Tibial nerve (tissue), 4 donors: ENCODE results near the gene CCDC150. TPM values are rescaled to one million over a fixed set of nuclear protein-coding genes. Genes with fewer than 3 reads are reported as not detected.
"Not testable (repeated sequence)": the region's sequence is repeated elsewhere in the genome, so short reads cannot be mapped to it uniquely, and the experiment has no call there.

Experiments
- DNase-seq, 2 donors: peaks; one replicate each; pipeline ENCODE4 v3.0.0-alpha.2; 2019; ENCODE audit warnings: low spot score in 2 of 2
- H3K27ac ChIP-seq, 4 donors: fragments of 200-600 bp; sonication (generic) in 3 of 4; one replicate each; pipeline ENCODE4 v1.5.1; 2017 to 2019; ENCODE audit warnings: mild to moderate bottlenecking in 1 of 4
- H3K27me3 ChIP-seq, 2 donors: fragments of 200-600 bp; sonication (generic) in 1 of 2; one replicate each; pipeline versions ENCODE4 v1.5.1 to v1.6.0; 2017 to 2019
- H3K36me3 ChIP-seq, 3 donors: fragments of 200-600 bp; sonication (generic); one replicate each; pipeline ENCODE4 v1.5.1; 2018 to 2019
- H3K4me1 ChIP-seq, 4 donors: fragments of 200-600 bp; sonication (generic) in 3 of 4; one replicate each; pipeline ENCODE4 v1.5.1; 2017 to 2019
- H3K4me3 ChIP-seq, 4 donors: fragments of 200-600 bp; sonication (generic) in 3 of 4; one replicate each; pipeline ENCODE4 v1.5.1; 2017 to 2019; ENCODE audit warnings: mild to moderate bottlenecking in 1 of 4, moderate library complexity in 1 of 4
- H3K9me3 ChIP-seq, 4 donors: fragments of 200-600 bp; sonication (generic) in 3 of 4; one replicate each; pipeline ENCODE4 v1.5.1; 2017 to 2019
- CTCF ChIP-seq, 5 experiments: fragments of 200-600 bp in 3 of 5; fragments of 450-650 bp in 2 of 5; sonication (generic) in 3 of 5; IDR thresholded peaks; one replicate each; pipeline ENCODE4 v1.5.1; 2016 to 2019; ENCODE audit warnings: antibody characterized with exemption in 5 of 5, mild to moderate bottlenecking in 3 of 5, moderate library complexity in 2 of 5
- EP300 ChIP-seq, 2 donors: sonication (generic); formaldehyde crosslinking; IDR thresholded peaks; one replicate each; pipeline ENCODE4 v1.6.1; 2017; ENCODE audit warnings: antibody characterized with exemption in 2 of 2, mild to moderate bottlenecking in 1 of 2
- POLR2A ChIP-seq, 2 donors: fragments of 450-650 bp; IDR thresholded peaks; one replicate each; pipeline ENCODE4 v1.6.1; 2017; ENCODE audit warnings: antibody characterized with exemption in 2 of 2, mild to moderate bottlenecking in 2 of 2, moderate library complexity in 2 of 2
- WGBS, 2 donors: methylation state at CpG; one replicate each; pipeline ENCODE4 v1.1.5; 2018; 5-methylcytosine and 5-hydroxymethylcytosine counted together
- total RNA-seq, 4 donors: library from RNA; depleted of rRNA; stranded (reverse); fragments of >200 nt; gene quantifications; one replicate each; pipeline ENCODE4 v1.1.0, GENCODE V29; 2016

The CCDC150 gene
- total RNA-seq, 4 donors from 2014 or later: 1.8 to 3.5 (median 2.5) TPM

- DNase-seq: no peak
- H3K27me3 ChIP-seq: no peaks in the 10 kb centered on the region
- WGBS, 2 donors: 75 to 92% methylated on average over 2 of the region's 2 CpGs
- no peak for TF ChIP-seq POLR2A (IDR thresholded peaks at IDR 0.05)
- TF ChIP-seq CTCF (IDR thresholded peaks at IDR 0.05): no peak
- TF ChIP-seq EP300 (IDR thresholded peaks at IDR 0.05): no peak
- no peaks in the 10 kb centered on the region for H3K9me3 ChIP-seq
- H3K4me3 ChIP-seq: no peak overlapping the region
- no peak overlapping the region for H3K27ac ChIP-seq
- H3K36me3 ChIP-seq: no peaks in the 10 kb centered on the region
- H3K4me1 ChIP-seq: no peaks in the 10 kb centered on the region
These were observed 63.1 kb downstream of the CCDC150 start for GRCh38 chr2:196702641-196703040.

- Histone ChIP-seq H3K27ac (no peak overlapping the region), H3K27me3 (no peaks in the 10 kb centered on the region), H3K36me3 (no peaks in the 10 kb centered on the region), H3K4me1 (no peaks in the 10 kb centered on the region), H3K4me3 (no peak overlapping the region), H3K9me3 (no peaks in the 10 kb centered on the region)
- TF ChIP-seq CTCF (IDR thresholded peaks at IDR 0.05) (no peak), EP300 (IDR thresholded peaks at IDR 0.05) (no peak), POLR2A (IDR thresholded peaks at IDR 0.05) (no peak)
- DNase-seq: no peak
These were observed 64.2 kb downstream of the CCDC150 start for GRCh38 chr2:196703695-196704094.

- not testable (repeated sequence) for H3K4me3 ChIP-seq, H3K9me3 ChIP-seq, H3K27ac ChIP-seq, H3K36me3 ChIP-seq, H3K27me3 ChIP-seq, H3K4me1 ChIP-seq, DNase-seq
- WGBS, 2 donors: 94 to 97% methylated on average over 10 of the region's 10 CpGs
These were observed 70.5 kb downstream of the CCDC150 start for GRCh38 chr2:196710056-196710455.

- Histone ChIP-seq H3K4me1 (no peaks in the 10 kb centered on the region), H3K27me3 (no peaks in the 10 kb centered on the region), H3K36me3 (peaks cover 0 to 7% (median 0%) of the 10 kb centered on the region in 3 donors), H3K4me3 (no peak overlapping the region), H3K9me3 (peaks cover 0 to 9% (median 0%) of the 10 kb centered on the region in 4 donors), H3K27ac (no peak overlapping the region)
- TF ChIP-seq EP300 (IDR thresholded peaks at IDR 0.05): no peak
- TF ChIP-seq CTCF (IDR thresholded peaks at IDR 0.05): no peak
- no peak for TF ChIP-seq POLR2A (IDR thresholded peaks at IDR 0.05)
- no peak for DNase-seq
These were observed 72.1 kb downstream of the CCDC150 start for GRCh38 chr2:196711625-196712024.

GRCh38 chr2:196712867-196713266, 73.4 kb downstream of the CCDC150 start:
- no peak for DNase-seq
- no peak for TF ChIP-seq POLR2A (IDR thresholded peaks at IDR 0.05)
- no peak for TF ChIP-seq CTCF (IDR thresholded peaks at IDR 0.05)
- TF ChIP-seq EP300 (IDR thresholded peaks at IDR 0.05): no peak
- Histone ChIP-seq H3K4me1 (no peaks in the 10 kb centered on the region), H3K36me3 (peaks cover 0 to 7% (median 0%) of the 10 kb centered on the region in 3 donors), H3K9me3 (peaks cover 0 to 9% (median 0%) of the 10 kb centered on the region in 4 donors), H3K4me3 (no peak overlapping the region), H3K27ac (no peak overlapping the region), H3K27me3 (no peaks in the 10 kb centered on the region)
- WGBS, 2 donors: 93 to 94% methylated on average over 2 of the region's 2 CpGs
